Mucosa of stomach (tissue), 1 donor: Measurements from ENCODE around the gene PER1.
A peak's percentile ranks its signal among the peaks of the same experiment; 100 is the strongest.

Source experiments
- H3K27me3 ChIP-seq: one replicate; pipeline ENCODE4 v1.7.0; 2013; ENCODE audit warnings: mild to moderate bottlenecking, low read length; ENCODE audit not compliant: control insufficient read depth, insufficient read depth
- H3K36me3 ChIP-seq: one replicate; pipeline ENCODE4 v1.7.0; 2013; ENCODE audit warnings: low read length; ENCODE audit not compliant: control insufficient read depth, insufficient read depth
- H3K4me1 ChIP-seq: one replicate; pipeline ENCODE4 v1.7.0; 2013; ENCODE audit warnings: mild to moderate bottlenecking, low read length; ENCODE audit not compliant: control insufficient read depth, insufficient read depth
- H3K4me3 ChIP-seq: one replicate; pipeline ENCODE4 v1.7.0; 2013; ENCODE audit warnings: low read length
- H3K9ac ChIP-seq: one replicate; pipeline ENCODE4 v1.7.0; 2013; ENCODE audit warnings: mild to moderate bottlenecking, low read length, moderate library complexity
- H3K9me3 ChIP-seq: one replicate; pipeline ENCODE4 v1.7.0; 2013; ENCODE audit warnings: mild to moderate bottlenecking, low read length, moderate library complexity; ENCODE audit not compliant: control insufficient read depth
- donor health status: Pancreatic carcinoma.

PER1 gene

GRCh38 chr17:8125947-8126490, 26.2 kb downstream of the PER1 start:
- H3K4me3 ChIP-seq: peak overlapping the region; percentile 63
- H3K36me3 ChIP-seq: no peaks in the 10 kb centered on the region
- H3K27me3 ChIP-seq: peaks cover 82% of the 10 kb centered on the region
- no peak overlapping the region for H3K9ac ChIP-seq
- no peaks in the 10 kb centered on the region for H3K9me3 ChIP-seq
- peaks cover 54% of the 10 kb centered on the region for H3K4me1 ChIP-seq

DNA sequence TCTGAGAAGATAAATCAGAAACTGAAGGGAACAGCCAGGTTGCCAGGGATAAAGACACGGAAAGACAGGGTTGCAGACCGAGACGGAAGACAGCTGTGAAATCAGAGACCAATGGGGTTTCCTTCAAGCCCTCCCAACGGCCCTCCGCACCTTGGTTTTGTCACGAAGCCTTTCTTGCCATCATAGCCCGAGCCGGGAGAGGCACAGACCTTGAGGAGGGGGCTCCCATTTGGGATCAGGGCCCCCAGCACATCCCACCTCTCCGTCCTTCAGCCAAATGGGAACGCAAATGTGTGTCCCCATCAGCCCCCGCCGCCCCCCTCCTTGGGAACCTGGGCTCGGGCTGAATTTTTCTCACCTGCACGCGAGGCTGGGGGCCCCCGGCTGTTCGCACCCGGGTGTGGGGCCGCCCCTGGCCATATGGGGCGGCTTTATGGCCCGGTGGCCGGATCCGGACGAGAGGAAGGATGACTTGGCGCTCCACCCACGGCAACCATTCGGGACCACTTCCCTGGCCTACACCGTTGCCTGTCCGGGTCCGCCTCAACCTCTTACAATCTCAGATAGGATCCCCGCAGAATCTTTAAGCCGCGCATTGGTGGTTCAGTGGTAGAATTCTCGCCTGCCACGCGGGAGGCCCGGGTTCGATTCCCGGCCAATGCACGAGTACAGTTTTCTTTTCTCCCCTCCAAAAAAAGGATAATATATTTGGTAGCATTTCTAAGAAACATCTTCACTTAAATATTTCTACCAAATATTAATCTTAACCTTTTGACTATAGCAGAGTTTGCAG, 26.9 kb downstream of the PER1 start:
- Histone ChIP-seq H3K36me3 (no peaks in the 10 kb centered on the region), H3K4me3 (no peak overlapping the region), H3K4me1 (peaks cover 60% of the 10 kb centered on the region), H3K9me3 (no peaks in the 10 kb centered on the region), H3K27me3 (peaks cover 88% of the 10 kb centered on the region), H3K9ac (no peak overlapping the region)

DNA sequence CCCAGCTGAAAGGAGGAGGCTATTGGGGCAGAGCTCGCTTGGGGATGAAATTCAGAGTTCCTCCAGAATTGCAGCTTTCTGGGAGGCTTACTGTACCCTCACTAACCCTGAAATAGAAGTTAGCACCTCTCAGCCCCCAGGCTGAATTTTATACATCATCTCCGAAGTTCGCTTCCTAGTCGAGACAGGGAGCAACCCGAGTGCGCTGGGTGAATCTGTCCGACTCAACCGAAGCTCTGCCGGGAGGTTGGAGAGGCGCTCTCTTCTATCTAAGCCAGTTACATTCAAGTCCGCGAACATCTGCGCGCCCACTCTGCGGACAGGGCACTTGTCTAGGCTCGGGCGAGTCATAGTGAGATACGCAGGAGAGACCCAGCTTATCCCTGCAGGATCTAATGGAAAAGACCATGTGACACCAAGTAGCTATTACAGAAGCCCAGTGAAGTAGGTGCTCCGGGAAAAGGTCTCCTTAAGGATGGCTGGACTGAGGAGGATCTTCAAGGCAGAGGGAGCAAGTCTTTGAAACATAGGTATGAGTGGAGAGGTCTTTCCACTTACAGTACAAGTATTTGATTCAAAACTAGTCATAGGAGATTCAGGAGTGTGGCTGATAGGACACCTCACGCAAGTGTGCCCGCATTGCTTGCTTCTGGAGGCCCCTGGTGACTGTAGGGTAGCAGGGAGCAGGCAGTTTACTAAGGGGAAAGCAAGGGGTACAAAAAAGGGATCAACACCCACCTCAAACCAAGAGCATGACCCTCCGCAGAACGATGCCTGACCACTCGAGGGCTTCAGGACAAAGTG, 27.7 kb downstream of the PER1 start:
- Histone ChIP-seq H3K9me3 (no peaks in the 10 kb centered on the region), H3K9ac (no peak overlapping the region), H3K4me1 (peaks cover 66% of the 10 kb centered on the region), H3K27me3 (peaks cover 82% of the 10 kb centered on the region), H3K4me3 (no peak overlapping the region), H3K36me3 (no peaks in the 10 kb centered on the region)

GRCh38 chr17:8123695-8124349, 28.4 kb downstream of the PER1 start, which contains the start of gene HES7:
Gene HES7 (minus strand): TSS chr17:8124106. CDS start chr17:8124084, 22 bp downstream.
- Histone ChIP-seq H3K4me1 (peaks cover 67% of the 10 kb centered on the region), H3K4me3 (peak within 1 kb of the TSS; percentile 25), H3K9me3 (no peaks in the 10 kb centered on the region), H3K9ac (peak within 1 kb of the TSS; percentile 7), H3K27me3 (peaks cover 76% of the 10 kb centered on the region), H3K36me3 (no peaks in the 10 kb centered on the region)

GRCh38 chr17:8122924-8123694, 29.1 kb downstream of the PER1 start:
- Histone ChIP-seq H3K4me3 (peak overlapping the region; percentile 25), H3K36me3 (no peaks in the 10 kb centered on the region), H3K9me3 (no peaks in the 10 kb centered on the region), H3K4me1 (peaks cover 74% of the 10 kb centered on the region), H3K27me3 (peaks cover 75% of the 10 kb centered on the region), H3K9ac (no peak overlapping the region)

DNA sequence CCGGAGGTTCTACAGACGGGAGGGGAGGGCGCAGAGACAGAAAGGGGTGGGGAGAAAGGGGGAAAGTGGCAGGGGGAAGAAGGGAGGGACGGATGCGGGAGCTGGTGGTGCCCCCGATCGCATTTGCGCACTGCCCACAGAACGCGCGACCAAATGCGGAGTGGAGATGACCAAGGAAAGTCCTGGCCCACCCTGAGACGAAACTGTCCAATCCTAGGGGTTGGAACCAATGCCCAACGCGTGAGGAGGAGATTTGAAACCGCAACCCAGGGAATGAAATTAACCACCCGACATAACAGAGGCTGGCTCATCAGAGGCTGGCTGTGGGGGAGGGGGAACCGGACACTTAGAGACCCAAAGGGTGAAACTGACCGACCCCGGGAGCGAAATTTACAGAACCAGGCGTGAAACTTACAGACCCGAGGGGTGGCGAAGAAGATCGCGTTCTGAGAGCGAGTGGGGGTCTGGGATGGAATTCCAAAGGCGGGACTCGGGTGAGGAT, 29.7 kb downstream of the PER1 start:
- no peak overlapping the region for H3K9ac ChIP-seq

DNA sequence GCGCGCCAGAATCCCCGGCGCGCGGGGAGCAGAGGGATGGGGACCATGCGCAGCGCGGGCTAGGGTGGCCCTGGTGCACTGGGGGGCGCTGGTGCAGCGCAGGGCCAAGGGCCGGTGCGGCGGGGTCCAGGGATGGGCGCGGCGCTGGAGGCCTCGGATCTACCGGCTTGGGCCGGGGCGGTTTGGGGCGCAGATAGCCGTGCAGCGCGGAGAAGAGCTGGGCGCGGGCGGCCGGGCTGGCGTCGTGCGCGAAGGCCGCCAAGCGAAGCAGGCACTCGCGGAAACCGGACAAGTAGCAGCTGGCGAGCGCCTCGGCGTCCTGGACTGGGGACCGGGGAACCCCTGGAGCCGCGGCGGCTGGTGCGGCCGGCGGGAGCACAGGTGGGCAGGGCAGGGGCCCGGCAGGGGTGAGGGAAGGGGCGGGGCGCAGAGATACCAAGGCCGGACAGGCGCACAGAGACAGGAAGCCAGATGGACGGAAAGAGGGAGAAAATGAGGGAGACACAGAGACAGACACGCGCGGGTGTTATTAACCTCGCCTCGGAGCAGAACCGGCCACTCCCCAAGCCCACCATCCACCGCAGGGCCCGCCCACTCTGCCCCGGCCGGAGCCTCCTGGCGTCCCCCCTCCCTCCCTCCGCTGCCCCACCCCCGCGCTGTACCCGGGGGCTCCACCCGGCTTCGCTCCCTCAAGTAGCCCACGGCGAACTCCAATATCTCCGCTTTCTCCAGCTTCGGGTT, 30.4 kb downstream of the PER1 start:
- Histone ChIP-seq H3K9me3 (no peaks in the 10 kb centered on the region), H3K27me3 (peaks cover 78% of the 10 kb centered on the region), H3K4me3 (peak overlapping the region; percentile 25), H3K9ac (no peak overlapping the region), H3K4me1 (peaks cover 78% of the 10 kb centered on the region), H3K36me3 (no peaks in the 10 kb centered on the region)

More for the DNA sequence above, 29.7 kb downstream of the PER1 start:
- Histone ChIP-seq H3K27me3 (peaks cover 78% of the 10 kb centered on the region), H3K4me3 (peak overlapping the region; percentile 25), H3K4me1 (peaks cover 81% of the 10 kb centered on the region), H3K36me3 (no peaks in the 10 kb centered on the region), H3K9me3 (no peaks in the 10 kb centered on the region)

GRCh38 chr17:8121407-8121680, 30.9 kb downstream of the PER1 start:
- H3K36me3 ChIP-seq: no peaks in the 10 kb centered on the region
- no peak overlapping the region for H3K4me3 ChIP-seq
- no peak overlapping the region for H3K9ac ChIP-seq
- peaks cover 80% of the 10 kb centered on the region for H3K27me3 ChIP-seq
- H3K9me3 ChIP-seq: no peaks in the 10 kb centered on the region
- H3K4me1 ChIP-seq: peaks cover 74% of the 10 kb centered on the region

GRCh38 chr17:8120520-8121406, 31.4 kb downstream of the PER1 start:
- H3K9ac ChIP-seq: peak overlapping the region; percentile 28
- H3K27me3 ChIP-seq: peaks cover 80% of the 10 kb centered on the region
- H3K36me3 ChIP-seq: no peaks in the 10 kb centered on the region
- peaks cover 69% of the 10 kb centered on the region for H3K4me1 ChIP-seq
- no peaks in the 10 kb centered on the region for H3K9me3 ChIP-seq
- peak overlapping the region; percentile 31 for H3K4me3 ChIP-seq
